Adrenal gland (tissue), 5 donors: ENCODE measurements around the gene RPS6KA2.

Source experiments
- CTCF ChIP-seq, 6 experiments: fragments of 450-650 bp in 4 of 6; fragments of 200-600 bp in 2 of 6; sonication (generic) in 1 of 6; IDR thresholded peaks; 1 replicate in 5 of 6; 2 replicates in 1 of 6; pipeline versions ENCODE4 v1.5.1 to v1.8.0; 2016 to 2021; ENCODE audit warnings: antibody characterized with exemption in 6 of 6, mild to moderate bottlenecking in 2 of 6, moderate library complexity in 1 of 6
- POLR2A ChIP-seq, 2 donors: fragments of 450-650 bp; IDR thresholded peaks; one replicate each; pipeline ENCODE4 v1.6.1; 2017; ENCODE audit warnings: antibody characterized with exemption in 2 of 2, mild to moderate bottlenecking in 2 of 2, moderate library complexity in 1 of 2
- donor health status: DM: no; HTN: no; CAD: no.

GRCh38 chr6:166511316-166511715 lies 115.7 kb downstream of the RPS6KA2 start:
- no peak for TF ChIP-seq POLR2A (IDR thresholded peaks at IDR 0.05)
- no peak for TF ChIP-seq CTCF (IDR thresholded peaks at IDR 0.05)
